GM19238 (cell line): ENCODE results near the gene DPM1.

ENCODE experiments used
- DNase-seq: peaks from one replicate; pipeline ENCODE4 v3.0.0; 2011; ENCODE audit warnings: low spot score; ENCODE audit not compliant: insufficient read length

Gene DPM1

DNA sequence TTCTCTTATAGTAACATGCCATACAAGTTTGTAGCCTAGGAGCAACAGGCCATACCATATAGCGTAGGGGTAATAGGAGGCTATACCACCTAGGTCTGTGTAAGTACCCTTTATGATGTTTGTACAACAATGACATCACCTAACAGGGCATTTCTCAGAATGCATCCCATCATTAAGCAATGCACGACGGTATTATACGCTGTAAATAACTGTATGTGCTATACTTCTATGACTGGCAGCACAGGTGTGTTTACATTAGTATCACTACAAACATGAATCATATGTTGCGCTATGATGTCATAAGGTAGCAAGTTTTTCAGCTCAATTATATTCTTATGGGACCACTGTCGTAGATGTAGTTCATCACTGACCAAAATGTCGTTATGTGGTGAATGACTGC, 58.1 kb downstream of the DPM1 start:
- no peak for DNase-seq

DNA sequence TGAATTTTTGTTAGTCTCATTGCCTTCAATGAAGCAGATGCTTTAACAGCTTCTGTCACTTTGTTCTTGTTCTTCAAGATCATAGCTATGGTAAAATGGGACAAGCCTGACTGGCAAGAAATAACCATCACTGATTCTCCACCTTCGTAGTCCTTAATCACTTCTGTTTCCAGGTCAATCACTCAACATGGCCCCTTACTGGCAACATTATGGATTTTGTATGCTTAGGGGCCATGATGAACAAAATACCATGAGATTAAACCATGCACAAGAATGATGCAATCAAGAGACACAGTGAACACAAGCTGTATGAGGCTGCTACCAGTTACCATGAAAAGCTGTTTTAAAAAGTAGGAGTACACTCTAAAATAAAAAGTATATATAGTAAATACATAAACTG, 59.9 kb downstream of the DPM1 start:
- no peak for DNase-seq

DNA sequence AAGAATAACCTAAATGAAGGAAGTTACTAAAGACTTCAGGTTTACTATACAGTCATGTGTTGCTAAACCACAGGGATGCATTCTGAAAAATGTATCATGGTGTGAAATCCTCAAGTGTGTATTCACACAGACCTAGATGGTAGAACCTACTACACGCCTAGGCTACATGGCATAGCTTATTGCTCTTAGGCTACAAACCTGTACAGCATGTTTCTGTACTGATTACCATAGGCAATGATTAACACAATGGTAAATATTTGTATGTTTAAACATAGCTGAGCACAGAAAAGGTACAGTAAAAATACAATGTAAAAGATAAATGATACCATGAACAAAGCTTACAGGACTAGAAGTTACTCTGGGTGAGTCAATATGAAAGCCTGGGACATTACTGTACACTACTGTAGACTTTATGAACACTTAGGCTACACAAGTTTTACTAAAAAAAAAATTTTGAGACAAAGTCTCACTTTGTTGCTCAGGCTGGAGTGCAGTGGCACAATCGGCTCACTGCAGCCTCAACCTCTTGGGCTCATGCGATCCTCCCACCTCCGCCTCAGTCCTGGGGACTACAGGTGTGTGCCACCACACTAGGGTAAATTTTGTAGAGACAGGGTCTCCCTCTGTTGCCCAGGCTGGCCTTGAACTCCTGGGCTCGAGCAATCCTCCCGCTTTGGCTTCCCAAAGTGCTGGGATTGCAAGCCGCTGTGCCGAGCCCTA, 63.1 kb downstream of the DPM1 start:
- DNase-seq, result no peak

DNA sequence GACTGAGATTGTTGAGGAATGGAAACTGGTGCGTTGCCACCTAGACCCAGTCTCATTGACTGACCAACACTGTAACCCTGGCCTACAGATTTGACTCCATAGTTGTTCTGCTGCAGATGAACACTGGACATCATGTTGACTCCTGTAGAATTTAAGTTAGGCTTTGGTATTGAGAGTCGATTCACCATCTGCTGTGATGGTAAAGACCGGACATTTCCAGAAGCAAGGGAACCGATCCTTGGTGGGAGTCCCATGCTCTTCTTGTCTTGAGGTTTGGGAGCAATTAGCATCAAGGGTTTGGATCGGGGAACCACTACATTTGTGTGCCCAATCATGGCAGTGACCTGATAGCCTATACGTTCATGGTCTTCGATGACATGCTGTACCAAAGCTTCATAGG, 64.7 kb downstream of the DPM1 start:
- no peak for DNase-seq

DNA sequence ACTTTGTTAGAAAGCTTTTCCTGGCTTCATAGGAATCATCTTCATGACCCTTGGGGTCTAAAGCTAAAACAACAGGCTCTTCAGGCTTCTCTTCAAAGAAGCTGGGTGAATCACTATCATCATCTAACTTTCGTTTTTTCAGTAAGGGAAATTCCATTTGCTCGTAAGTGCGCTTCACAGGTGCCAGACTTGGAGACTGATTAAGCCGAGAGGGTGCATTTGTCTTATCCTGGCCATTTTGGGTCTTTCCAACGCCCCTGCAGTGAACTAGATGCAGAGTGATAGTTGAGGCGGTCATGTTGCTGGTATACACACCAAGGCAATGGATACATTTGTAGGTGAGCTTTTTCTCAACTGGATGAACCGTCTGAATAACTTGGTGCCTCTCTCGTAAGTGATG, 65.9 kb downstream of the DPM1 start:
- DNase-seq, result no peak

DNA sequence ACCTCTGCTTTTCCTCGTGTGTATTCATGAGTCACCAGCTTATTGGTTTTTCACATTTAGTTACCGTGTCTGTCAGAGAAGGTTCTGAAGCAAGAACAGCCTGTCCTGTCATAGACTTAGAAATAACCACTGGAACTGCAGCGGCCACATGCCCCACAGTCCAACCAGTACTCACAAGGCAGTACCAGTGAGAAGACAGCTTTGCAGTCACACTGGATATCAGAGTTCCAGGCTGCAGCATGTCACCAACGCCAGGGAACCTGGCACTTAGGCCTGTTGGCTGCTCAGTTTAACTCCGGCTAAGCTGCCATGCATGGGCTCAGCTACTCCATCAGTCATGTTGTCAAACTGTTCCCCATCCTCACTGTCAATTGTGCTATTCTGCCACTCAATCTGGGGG, 67.2 kb downstream of the DPM1 start:
- DNase-seq, result no peak

DNA sequence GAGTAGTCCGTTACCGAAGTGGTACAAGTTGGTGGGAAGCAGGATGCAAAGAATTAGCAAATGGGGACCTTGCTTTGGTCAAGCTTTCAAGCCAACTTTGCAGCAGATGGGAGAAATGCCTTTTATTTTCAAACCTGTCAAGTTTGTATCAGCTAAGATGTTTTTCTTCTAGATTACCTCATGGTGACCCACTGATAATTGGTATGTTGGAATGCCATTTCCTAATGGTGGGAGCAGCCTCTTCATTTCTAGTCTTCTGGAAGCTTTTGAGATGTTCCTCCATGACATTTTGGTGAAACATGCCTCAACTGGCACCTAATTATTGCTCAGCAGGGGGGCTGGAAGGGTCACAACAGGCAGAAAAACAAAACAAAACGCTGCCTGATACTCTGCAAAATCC, 70.8 kb downstream of the DPM1 start:
- DNase-seq, result no peak

DNA sequence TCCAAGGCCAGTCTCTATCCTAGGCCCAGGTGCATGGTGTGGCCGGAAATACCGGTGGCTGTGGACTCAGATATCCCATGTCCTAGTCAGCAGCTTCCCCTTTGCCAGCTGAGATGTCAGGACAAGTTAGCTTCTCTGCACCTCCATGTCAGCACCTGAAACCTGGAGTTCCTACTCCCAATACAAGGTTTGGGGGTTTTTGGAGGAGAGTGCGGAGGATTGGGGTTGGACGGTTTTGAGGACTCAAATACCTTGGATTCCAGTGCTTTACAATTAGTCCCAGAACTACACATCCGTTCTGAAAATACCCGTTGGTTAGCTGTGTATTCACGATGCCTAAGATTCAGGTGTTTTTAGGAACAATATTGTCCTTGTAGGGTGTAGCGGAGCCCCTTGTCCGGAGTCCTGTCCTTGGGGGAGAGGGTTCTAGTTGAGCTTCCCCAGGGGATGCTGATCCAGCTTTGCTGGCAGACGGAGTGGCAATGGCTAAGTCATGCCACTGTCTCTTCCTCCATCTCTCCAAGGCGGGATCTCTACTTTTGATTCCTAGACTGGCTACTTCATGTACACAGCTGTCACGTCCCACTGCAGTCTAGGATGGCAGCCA, 72.0 kb downstream of the DPM1 start:
- no peak for DNase-seq

DNA sequence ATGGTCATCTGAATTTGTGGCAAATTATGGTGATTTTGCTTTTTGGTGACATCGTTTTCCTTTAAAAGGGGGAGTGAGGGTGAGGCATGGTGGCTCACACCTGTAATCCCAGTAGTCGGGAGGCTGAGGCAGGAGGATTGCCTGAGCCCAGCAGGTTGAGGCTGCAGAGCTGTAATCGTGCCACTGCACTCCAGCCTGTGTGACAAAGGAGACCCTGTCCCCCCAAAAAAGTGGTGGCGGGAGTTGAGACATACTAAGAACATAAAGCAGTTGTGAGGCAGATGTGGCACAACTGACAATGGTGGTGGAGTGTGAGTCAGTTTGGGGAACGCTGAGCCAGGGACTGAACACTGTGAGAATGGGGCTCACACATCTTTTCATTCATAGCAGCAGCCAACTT, 72.6 kb downstream of the DPM1 start:
- DNase-seq, result no peak

DNA sequence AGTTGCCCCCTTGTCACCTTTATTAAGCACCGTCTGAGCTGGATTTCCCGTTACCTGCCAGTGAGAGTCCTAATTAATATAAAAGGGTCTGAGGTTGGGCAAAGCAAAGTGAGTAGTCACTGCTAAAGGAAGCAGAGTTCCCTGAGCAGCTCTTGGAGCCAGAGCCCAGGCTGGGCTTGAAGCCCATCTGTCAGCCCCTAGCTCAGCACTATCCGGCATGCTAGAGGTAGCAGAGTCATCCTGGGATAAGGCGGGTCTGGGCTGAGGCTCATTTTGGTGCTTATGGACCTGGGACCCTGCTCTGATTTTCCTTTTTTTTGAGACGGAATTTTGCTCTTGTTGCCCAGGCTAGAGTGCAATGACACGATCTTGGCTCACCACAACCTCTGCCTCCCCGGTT, 73.3 kb downstream of the DPM1 start:
- DNase-seq, result no peak
